Liver (tissue), 9 donors: Measurements from ENCODE around the gene RAB18. TPM values are rescaled to one million over a fixed set of nuclear protein-coding genes. Genes with fewer than 3 reads are reported as not detected.

ENCODE experiments used
- DNase-seq: peaks from one replicate; pipeline ENCODE4 v3.0.0-alpha.2; 2017; ENCODE audit warnings: low spot score
- H3K27ac ChIP-seq, 2 donors: one replicate each; pipeline ENCODE4 v1.7.0; 2013; ENCODE audit warnings: inconsistent platforms in 2 of 2, low read length in 2 of 2, control low read depth in 1 of 2, low read depth in 1 of 2, mild to moderate bottlenecking in 1 of 2
- H3K27me3 ChIP-seq, 4 donors: one replicate each; pipeline versions ENCODE4 v1.6.1 to v1.7.0; 2013; ENCODE audit warnings: low read length in 3 of 4, inconsistent platforms in 1 of 4, mild to moderate bottlenecking in 1 of 4, moderate library complexity in 1 of 4; ENCODE audit not compliant: control insufficient read depth in 4 of 4, insufficient read depth in 4 of 4
- H3K36me3 ChIP-seq, 4 donors: one replicate each; pipeline versions ENCODE4 v1.6.1 to v1.7.0; 2013; ENCODE audit warnings: low read length in 3 of 4, mild to moderate bottlenecking in 3 of 4, low read depth in 1 of 4, moderate library complexity in 1 of 4; ENCODE audit not compliant: control insufficient read depth in 4 of 4, insufficient read depth in 3 of 4
- H3K4me1 ChIP-seq, 4 donors: one replicate each; pipeline versions ENCODE4 v1.6.1 to v1.7.0; 2013; ENCODE audit warnings: low read length in 3 of 4, mild to moderate bottlenecking in 3 of 4, moderate library complexity in 1 of 4; ENCODE audit not compliant: control insufficient read depth in 4 of 4, insufficient read depth in 4 of 4
- H3K4me3 ChIP-seq, 3 donors: one replicate each; pipeline versions ENCODE4 v1.6.1 to v1.7.0; 2013; ENCODE audit warnings: low read length in 3 of 3, control low read depth in 1 of 3, low read depth in 1 of 3, mild to moderate bottlenecking in 1 of 3
- H3K9ac ChIP-seq, 2 donors: one replicate each; pipeline ENCODE4 v1.7.0; 2013; ENCODE audit warnings: low read length in 2 of 2, mild to moderate bottlenecking in 2 of 2, moderate library complexity in 2 of 2, control low read depth in 1 of 2, low read depth in 1 of 2
- H3K9me3 ChIP-seq, 4 donors: one replicate each; pipeline versions ENCODE4 v1.6.1 to v1.7.0; 2013; ENCODE audit warnings: low read length in 3 of 4; ENCODE audit not compliant: control insufficient read depth in 4 of 4
- EGR1 ChIP-seq, 2 donors: IDR thresholded peaks; 2 replicates each; pipeline ENCODE4 v1.6.1; 2016 to 2018; ENCODE audit warnings: antibody characterized with exemption in 2 of 2, low read depth in 2 of 2
- FOXA1 ChIP-seq: IDR thresholded peaks from 2 replicates; pipeline ENCODE4 v1.6.1; 2016; ENCODE audit warnings: antibody characterized with exemption
- FOXA2 ChIP-seq: IDR thresholded peaks from 2 replicates; pipeline ENCODE4 v1.6.1; 2016; ENCODE audit warnings: antibody characterized with exemption
- GABPA ChIP-seq, 2 donors: IDR thresholded peaks in 1 of 2; conservative IDR thresholded peaks in 1 of 2; 2 replicates each; pipeline ENCODE4 v1.6.1; 2016; ENCODE audit warnings: antibody characterized with exemption in 2 of 2, mild to moderate bottlenecking in 1 of 2, moderate library complexity in 1 of 2
- HNF4A ChIP-seq, 2 donors: conservative IDR thresholded peaks; 2 replicates each; pipeline ENCODE4 v1.6.1; 2016; ENCODE audit warnings: antibody characterized with exemption in 2 of 2, mild to moderate bottlenecking in 2 of 2
- HNF4G ChIP-seq: IDR thresholded peaks from 2 replicates; pipeline ENCODE4 v1.6.1; 2016; ENCODE audit warnings: antibody characterized with exemption
- JUND ChIP-seq, 2 donors: IDR thresholded peaks; 2 replicates each; pipeline ENCODE4 v1.6.1; 2016; ENCODE audit warnings: antibody characterized with exemption in 2 of 2
- NR2F2 ChIP-seq: IDR thresholded peaks from 2 replicates; pipeline ENCODE4 v1.6.1; 2016; ENCODE audit warnings: antibody characterized with exemption
- RAD21 ChIP-seq, 2 donors: IDR thresholded peaks; 2 replicates each; pipeline ENCODE4 v1.6.1; 2016; ENCODE audit warnings: antibody characterized with exemption in 2 of 2, mild to moderate bottlenecking in 2 of 2
- RXRA ChIP-seq, 2 donors: IDR thresholded peaks; 2 replicates each; pipeline ENCODE4 v1.6.1; 2017 to 2018; ENCODE audit warnings: antibody characterized with exemption in 2 of 2, mild to moderate bottlenecking in 1 of 2
- SP1 ChIP-seq: IDR thresholded peaks from 2 replicates; pipeline ENCODE4 v1.6.1; 2018; ENCODE audit warnings: antibody characterized with exemption, mild to moderate bottlenecking
- TAF1 ChIP-seq: conservative IDR thresholded peaks from 2 replicates; pipeline ENCODE4 v1.6.1; 2016; ENCODE audit warnings: antibody characterized with exemption, mild to moderate bottlenecking
- YY1 ChIP-seq: IDR thresholded peaks from 2 replicates; pipeline ENCODE4 v1.6.1; 2016; ENCODE audit warnings: antibody characterized with exemption, mild to moderate bottlenecking
- WGBS: extraction: QIAGEN DNeasy Blood & Tissue Kit; methylation state at CpG from one replicate; pipeline ENCODE4 v1.1.7; 2013; 5-methylcytosine and 5-hydroxymethylcytosine counted together
- polyA plus RNA-seq, 2 donors: library from polyadenylated mRNA; stranded (reverse) in 1 of 2; unstranded in 1 of 2; fragments of 200-250 nt in 1 of 2; fragments of >200 nt in 1 of 2; fragmentation: Nextera tagmentation in 1 of 2; extraction: Ambion mirVana in 1 of 2; gene quantifications; one replicate each; pipeline versions ENCODE4 v1.2.1 to v1.2.3, GENCODE V29; 2013 to 2015
- total RNA-seq, 2 donors: library from RNA; depleted of rRNA; stranded (reverse); fragments of >200 nt; gene quantifications; one replicate each; pipeline ENCODE4 v1.2.3, GENCODE V29; 2014
- TF ChIP-seq, protein P1 (sequence below): IDR thresholded peaks from 2 replicates; pipeline ENCODE4 v1.6.1; 2016; ENCODE audit warnings: antibody characterized with exemption
- TF ChIP-seq, protein P2 (sequence below): IDR thresholded peaks from 2 replicates; pipeline ENCODE4 v1.6.1; 2016; ENCODE audit warnings: antibody characterized with exemption
- TF ChIP-seq, protein P3 (sequence below): IDR thresholded peaks from 2 replicates; pipeline ENCODE4 v1.6.1; 2016; ENCODE audit warnings: antibody characterized with exemption, mild to moderate bottlenecking
- TF ChIP-seq, protein P4 (sequence below): IDR thresholded peaks from 2 replicates; pipeline ENCODE4 v1.6.1; 2016; ENCODE audit warnings: antibody characterized with exemption
- TF ChIP-seq, protein P5 (sequence below): fragments of 150-350 bp; IDR thresholded peaks from 2 replicates; pipeline ENCODE4 v1.5.1; 2017; ENCODE audit warnings: improper control_type of control experiment, low read depth, low read length; ENCODE audit not compliant: missing input control
- donor health status: healthy.
- donor health status: healthy.
- donor health status: healthy.
- donor health status: healthy.
- donor health status: healthy.

Gene RAB18
- total and polyA plus RNA-seq, 4 donors = 19.8 to 57.8 (median 25.2) TPM

DNA sequence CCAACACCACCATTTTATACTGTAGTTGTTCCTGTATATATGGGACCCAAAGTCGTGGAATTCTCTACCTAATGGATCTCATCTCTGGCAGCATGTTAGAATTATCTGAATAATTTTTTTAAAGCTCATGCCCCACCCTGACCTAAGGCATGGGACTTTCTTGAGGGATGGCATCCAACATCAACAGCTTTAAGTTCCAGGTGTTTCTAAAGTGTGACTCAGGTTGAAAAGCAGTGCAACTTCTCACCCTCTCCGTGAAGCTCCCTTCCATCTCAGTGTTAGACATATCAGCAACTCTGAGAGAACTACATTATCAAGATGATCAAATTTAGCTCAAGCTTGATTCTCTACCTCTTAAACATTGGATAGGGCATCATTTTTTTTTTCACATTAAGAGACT lies 18.1 kb upstream of the RAB18 start:
- no peak overlapping the region for H3K4me3 ChIP-seq
- no peaks in the 10 kb centered on the region for H3K36me3 ChIP-seq
- WGBS = 22% methylated on average over 2 of the region's 2 CpGs
- TF ChIP-seq HNF4A (conservative IDR thresholded peaks at IDR 0.05) (no peak), RAD21 (IDR thresholded peaks at IDR 0.05) (no peak), RXRA (IDR thresholded peaks at IDR 0.05) (no peak)
- H3K9me3 ChIP-seq = peaks cover 3 to 4% (median 4%) of the 10 kb centered on the region in 4 donors
- DNase-seq = no peak
- H3K27me3 ChIP-seq = no peaks in the 10 kb centered on the region
- H3K9ac ChIP-seq = no peak overlapping the region
- no peak overlapping the region for H3K27ac ChIP-seq
- H3K4me1 ChIP-seq = no peaks in the 10 kb centered on the region

DNA sequence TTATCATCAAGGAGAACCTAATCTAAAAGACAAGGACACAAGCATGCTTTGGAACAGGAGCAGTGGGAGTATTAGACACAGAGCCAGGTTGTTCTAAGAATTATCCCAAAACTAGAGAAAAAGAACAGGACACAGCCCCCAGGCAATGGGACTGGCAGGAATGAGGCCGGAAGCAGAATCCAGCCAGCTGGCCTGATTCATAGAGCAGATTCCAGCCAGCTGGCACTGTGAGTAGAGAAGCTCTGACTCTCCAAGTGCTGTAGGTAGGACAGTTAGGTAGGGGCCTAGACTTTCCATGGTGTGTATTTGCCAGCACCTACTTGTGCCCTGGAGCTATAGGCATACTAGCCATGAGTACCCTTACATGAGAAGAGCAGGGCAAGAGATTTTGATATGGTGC lies 13.3 kb upstream of the RAB18 start:
- no peaks in the 10 kb centered on the region for H3K36me3 ChIP-seq
- H3K9me3 ChIP-seq = peaks cover 5 to 17% (median 9%) of the 10 kb centered on the region in 4 donors
- no peaks in the 10 kb centered on the region for H3K4me1 ChIP-seq
- TF ChIP-seq EGR1 (IDR thresholded peaks at IDR 0.05; ENCODE audit: low read depth in 2 of 2) = no peak
- DNase-seq = no peak
- H3K27me3 ChIP-seq = peaks cover 0 to 4% (median 0%) of the 10 kb centered on the region in 4 donors
- peak overlapping the region in 1 of 3 donors; percentile 51 for H3K4me3 ChIP-seq
- 94% methylated on average over 1 of the region's 1 CpG for WGBS
- no peak overlapping the region for H3K9ac ChIP-seq
- no peak overlapping the region for H3K27ac ChIP-seq

DNA sequence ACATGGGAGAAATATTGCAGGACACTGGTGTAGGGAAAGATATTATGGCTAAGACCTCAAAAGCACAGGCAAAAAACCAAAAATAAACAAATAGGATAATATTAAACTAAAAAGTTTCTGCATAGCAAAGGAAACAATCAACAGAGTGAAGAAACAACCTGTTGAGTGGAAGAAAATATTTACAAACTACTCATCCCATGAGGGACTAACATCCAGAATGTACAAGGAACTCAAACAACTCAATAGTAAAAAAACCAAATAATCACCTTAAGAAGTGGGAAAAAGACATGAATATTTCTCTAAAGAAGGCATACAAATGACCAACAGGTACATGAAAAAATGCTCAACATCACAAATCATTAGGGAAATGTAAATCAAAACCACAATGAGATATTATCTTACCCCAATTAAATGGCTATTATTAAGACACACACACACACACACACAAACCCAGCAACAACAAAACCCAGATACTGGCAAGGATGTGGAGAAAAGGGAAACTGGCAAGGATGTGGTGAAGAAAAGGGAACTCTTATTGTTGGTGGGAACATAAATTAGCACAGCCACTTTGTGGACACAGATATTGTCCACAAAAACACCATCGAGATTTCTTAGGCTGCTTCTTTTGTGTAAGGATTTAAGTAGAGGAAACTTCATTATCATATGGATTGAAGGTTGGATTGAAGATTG lies 9.8 kb upstream of the RAB18 start:
- Histone ChIP-seq H3K9ac (no peak overlapping the region), H3K4me1 (no peaks in the 10 kb centered on the region), H3K27ac (no peak overlapping the region), H3K9me3 (peaks cover 5 to 17% (median 9%) of the 10 kb centered on the region in 4 donors), H3K36me3 (no peaks in the 10 kb centered on the region), H3K4me3 (no peak overlapping the region), H3K27me3 (peaks cover 0 to 4% (median 0%) of the 10 kb centered on the region in 4 donors)
- DNase-seq = no peak
- no peak for TF ChIP-seq FOXA1
- TF ChIP-seq, protein P1, sequence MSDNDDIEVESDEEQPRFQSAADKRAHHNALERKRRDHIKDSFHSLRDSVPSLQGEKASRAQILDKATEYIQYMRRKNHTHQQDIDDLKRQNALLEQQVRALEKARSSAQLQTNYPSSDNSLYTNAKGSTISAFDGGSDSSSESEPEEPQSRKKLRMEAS = no peak
- no peak for TF ChIP-seq GABPA (IDR thresholded peaks at IDR 0.05 in 1 of 2, conservative IDR thresholded peaks at IDR 0.05 in 1 of 2)
- no peak for TF ChIP-seq SP1
- TF ChIP-seq TAF1 = no peak
- TF ChIP-seq, protein P2, sequence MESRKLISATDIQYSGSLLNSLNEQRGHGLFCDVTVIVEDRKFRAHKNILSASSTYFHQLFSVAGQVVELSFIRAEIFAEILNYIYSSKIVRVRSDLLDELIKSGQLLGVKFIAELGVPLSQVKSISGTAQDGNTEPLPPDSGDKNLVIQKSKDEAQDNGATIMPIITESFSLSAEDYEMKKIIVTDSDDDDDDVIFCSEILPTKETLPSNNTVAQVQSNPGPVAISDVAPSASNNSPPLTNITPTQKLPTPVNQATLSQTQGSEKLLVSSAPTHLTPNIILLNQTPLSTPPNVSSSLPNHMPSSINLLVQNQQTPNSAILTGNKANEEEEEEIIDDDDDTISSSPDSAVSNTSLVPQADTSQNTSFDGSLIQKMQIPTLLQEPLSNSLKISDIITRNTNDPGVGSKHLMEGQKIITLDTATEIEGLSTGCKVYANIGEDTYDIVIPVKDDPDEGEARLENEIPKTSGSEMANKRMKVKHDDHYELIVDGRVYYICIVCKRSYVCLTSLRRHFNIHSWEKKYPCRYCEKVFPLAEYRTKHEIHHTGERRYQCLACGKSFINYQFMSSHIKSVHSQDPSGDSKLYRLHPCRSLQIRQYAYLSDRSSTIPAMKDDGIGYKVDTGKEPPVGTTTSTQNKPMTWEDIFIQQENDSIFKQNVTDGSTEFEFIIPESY = no peak
- no peak for TF ChIP-seq EGR1 (IDR thresholded peaks at IDR 0.05; ENCODE audit: low read depth in 2 of 2)
- TF ChIP-seq, protein P3, sequence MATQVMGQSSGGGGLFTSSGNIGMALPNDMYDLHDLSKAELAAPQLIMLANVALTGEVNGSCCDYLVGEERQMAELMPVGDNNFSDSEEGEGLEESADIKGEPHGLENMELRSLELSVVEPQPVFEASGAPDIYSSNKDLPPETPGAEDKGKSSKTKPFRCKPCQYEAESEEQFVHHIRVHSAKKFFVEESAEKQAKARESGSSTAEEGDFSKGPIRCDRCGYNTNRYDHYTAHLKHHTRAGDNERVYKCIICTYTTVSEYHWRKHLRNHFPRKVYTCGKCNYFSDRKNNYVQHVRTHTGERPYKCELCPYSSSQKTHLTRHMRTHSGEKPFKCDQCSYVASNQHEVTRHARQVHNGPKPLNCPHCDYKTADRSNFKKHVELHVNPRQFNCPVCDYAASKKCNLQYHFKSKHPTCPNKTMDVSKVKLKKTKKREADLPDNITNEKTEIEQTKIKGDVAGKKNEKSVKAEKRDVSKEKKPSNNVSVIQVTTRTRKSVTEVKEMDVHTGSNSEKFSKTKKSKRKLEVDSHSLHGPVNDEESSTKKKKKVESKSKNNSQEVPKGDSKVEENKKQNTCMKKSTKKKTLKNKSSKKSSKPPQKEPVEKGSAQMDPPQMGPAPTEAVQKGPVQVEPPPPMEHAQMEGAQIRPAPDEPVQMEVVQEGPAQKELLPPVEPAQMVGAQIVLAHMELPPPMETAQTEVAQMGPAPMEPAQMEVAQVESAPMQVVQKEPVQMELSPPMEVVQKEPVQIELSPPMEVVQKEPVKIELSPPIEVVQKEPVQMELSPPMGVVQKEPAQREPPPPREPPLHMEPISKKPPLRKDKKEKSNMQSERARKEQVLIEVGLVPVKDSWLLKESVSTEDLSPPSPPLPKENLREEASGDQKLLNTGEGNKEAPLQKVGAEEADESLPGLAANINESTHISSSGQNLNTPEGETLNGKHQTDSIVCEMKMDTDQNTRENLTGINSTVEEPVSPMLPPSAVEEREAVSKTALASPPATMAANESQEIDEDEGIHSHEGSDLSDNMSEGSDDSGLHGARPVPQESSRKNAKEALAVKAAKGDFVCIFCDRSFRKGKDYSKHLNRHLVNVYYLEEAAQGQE = no peak
- no peak for TF ChIP-seq FOXA2
- no peak for TF ChIP-seq HNF4G
- TF ChIP-seq JUND (IDR thresholded peaks at IDR 0.05) = no peak
- no peak for TF ChIP-seq YY1
- TF ChIP-seq HNF4A (conservative IDR thresholded peaks at IDR 0.05) = no peak
- TF ChIP-seq, protein P4, sequence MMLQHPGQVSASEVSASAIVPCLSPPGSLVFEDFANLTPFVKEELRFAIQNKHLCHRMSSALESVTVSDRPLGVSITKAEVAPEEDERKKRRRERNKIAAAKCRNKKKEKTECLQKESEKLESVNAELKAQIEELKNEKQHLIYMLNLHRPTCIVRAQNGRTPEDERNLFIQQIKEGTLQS = no peak
- TF ChIP-seq RXRA (IDR thresholded peaks at IDR 0.05) = no peak
- TF ChIP-seq RAD21 (IDR thresholded peaks at IDR 0.05) = no peak
- TF ChIP-seq NR2F2 = no peak
- TF ChIP-seq, protein P5, sequence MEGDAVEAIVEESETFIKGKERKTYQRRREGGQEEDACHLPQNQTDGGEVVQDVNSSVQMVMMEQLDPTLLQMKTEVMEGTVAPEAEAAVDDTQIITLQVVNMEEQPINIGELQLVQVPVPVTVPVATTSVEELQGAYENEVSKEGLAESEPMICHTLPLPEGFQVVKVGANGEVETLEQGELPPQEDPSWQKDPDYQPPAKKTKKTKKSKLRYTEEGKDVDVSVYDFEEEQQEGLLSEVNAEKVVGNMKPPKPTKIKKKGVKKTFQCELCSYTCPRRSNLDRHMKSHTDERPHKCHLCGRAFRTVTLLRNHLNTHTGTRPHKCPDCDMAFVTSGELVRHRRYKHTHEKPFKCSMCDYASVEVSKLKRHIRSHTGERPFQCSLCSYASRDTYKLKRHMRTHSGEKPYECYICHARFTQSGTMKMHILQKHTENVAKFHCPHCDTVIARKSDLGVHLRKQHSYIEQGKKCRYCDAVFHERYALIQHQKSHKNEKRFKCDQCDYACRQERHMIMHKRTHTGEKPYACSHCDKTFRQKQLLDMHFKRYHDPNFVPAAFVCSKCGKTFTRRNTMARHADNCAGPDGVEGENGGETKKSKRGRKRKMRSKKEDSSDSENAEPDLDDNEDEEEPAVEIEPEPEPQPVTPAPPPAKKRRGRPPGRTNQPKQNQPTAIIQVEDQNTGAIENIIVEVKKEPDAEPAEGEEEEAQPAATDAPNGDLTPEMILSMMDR = no peak
- WGBS = 65% methylated on average over 1 of the region's 1 CpG
